Fibroblast of mammary gland (primary cell): ENCODE results near the gene RPTOR.

ENCODE experiments used
- DNase-seq: peaks from one replicate; pipeline ENCODE4 v3.0.0-alpha.2; 2010; ENCODE audit warnings: low read depth
- H3K4me3 ChIP-seq: 2 replicates; pipeline ENCODE4 v1.5.1; 2011; ENCODE audit warnings: low read depth, mild to moderate bottlenecking, low read length, moderate library complexity; ENCODE audit not compliant: control insufficient read depth
- TF ChIP-seq, protein P1 (sequence below): conservative IDR thresholded peaks from 2 replicates; pipeline ENCODE4 v1.5.1; 2011; ENCODE audit warnings: low read depth, low read length, inconsistent platforms; ENCODE audit not compliant: control insufficient read depth, insufficient read depth

Gene RPTOR

DNA sequence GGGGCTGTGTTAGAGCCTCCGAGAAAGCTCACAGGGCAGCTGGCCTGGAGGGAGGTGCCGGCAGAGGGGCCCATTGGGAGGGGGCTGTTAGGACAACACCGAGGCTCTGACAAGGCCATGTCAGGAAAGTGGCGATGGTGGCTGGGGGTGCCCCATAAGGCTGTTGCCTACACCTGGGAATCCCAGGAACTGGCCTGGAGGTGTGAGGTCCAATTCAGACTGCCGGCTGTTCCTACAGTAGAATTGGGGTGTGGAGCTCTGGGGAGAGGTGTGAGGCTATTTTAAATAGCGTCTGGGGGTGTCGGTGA, 292.0 kb downstream of the RPTOR start:
- TF ChIP-seq, protein P1, sequence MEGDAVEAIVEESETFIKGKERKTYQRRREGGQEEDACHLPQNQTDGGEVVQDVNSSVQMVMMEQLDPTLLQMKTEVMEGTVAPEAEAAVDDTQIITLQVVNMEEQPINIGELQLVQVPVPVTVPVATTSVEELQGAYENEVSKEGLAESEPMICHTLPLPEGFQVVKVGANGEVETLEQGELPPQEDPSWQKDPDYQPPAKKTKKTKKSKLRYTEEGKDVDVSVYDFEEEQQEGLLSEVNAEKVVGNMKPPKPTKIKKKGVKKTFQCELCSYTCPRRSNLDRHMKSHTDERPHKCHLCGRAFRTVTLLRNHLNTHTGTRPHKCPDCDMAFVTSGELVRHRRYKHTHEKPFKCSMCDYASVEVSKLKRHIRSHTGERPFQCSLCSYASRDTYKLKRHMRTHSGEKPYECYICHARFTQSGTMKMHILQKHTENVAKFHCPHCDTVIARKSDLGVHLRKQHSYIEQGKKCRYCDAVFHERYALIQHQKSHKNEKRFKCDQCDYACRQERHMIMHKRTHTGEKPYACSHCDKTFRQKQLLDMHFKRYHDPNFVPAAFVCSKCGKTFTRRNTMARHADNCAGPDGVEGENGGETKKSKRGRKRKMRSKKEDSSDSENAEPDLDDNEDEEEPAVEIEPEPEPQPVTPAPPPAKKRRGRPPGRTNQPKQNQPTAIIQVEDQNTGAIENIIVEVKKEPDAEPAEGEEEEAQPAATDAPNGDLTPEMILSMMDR: no peak
- DNase-seq: no peak

DNA sequence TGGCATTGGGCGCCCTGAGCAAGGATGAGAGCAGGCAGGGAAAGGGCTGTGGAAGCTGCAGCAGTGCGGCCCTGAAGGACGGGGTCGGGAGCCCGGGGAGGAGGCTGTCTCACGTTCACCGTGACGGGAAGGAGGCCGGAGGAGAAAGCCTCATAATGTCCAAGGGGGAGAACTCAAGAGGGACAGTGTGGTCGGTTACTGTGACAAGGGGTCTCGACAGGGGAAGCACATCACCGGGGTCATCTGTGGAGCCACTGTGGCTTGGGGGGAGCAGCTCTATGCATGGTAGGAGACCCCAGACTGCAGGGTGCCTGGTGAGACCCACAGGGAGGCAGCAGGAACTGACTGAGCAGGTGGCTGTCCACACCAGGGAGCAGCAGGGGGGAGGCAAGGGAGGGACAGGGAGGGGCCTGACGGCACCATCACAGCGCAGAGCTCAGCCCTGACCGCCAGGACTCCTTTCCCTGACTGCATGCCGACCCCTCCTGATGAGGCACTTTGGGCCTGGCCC, 292.4 kb downstream of the RPTOR start:
- DNase-seq: no peak
- TF ChIP-seq, protein P1: no peak
- H3K4me3 ChIP-seq: no peak overlapping the region

More for the DNA sequence above, 292.0 kb downstream of the RPTOR start:
- no peak overlapping the region for H3K4me3 ChIP-seq

DNA sequence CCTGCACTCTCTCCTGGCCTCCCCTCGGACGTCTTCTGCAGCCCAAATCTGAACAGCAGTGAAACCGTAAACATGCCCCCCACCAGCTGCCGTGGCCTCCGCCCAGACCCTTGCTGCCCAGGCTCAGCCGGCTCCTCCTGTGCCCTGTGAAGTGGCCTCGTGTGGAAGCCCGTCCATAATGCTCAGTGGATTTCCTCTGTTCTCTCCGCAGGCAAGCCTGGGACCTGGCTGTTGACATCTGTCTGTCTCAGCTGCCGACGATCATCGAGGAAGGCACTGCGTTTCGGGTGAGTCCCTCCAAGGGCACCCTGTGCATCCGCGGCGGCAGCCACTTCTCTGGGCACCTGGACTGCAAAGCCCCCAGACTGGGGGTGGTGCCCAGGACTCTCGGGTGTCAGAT, 293.1 kb downstream of the RPTOR start:
- no peak overlapping the region for H3K4me3 ChIP-seq
- TF ChIP-seq, protein P1: no peak
- DNase-seq: no peak

DNA sequence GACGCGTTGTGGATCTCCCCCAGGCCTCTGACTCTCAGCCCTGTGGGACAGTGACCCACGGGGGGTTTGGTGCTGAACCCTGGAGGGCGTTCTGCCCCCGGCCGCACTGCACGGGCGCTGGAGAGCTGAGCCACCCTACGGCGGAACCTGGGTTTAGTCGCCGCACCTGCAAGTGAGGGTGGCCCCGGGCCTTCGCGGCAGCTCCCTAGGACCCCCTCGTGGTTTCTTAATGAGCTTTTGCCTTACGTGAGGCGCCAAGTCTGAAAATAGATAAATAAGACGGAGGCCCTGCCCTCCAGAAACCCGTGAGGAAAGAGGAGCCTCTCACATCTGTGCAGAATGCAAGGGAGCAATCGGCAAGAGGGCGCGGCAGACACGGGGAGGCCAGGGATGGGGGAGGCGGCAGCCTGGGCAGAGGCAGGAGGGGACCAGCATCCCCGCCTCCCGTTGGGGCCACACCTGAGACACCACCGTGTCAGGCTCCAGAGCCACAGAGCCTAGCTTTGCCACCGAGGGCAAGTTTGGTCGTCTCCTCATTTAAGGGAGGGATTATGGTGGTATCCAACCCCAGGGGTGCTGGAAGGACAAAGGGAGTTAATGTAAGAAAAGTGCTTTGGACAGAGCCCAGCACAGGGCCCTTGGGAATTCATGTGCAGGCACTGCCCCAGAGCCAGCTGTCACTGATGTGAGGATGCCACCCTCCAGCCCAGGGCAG, 293.8 kb downstream of the RPTOR start:
- TF ChIP-seq, protein P1: no peak
- H3K4me3 ChIP-seq: no peak overlapping the region
- DNase-seq: no peak

DNA sequence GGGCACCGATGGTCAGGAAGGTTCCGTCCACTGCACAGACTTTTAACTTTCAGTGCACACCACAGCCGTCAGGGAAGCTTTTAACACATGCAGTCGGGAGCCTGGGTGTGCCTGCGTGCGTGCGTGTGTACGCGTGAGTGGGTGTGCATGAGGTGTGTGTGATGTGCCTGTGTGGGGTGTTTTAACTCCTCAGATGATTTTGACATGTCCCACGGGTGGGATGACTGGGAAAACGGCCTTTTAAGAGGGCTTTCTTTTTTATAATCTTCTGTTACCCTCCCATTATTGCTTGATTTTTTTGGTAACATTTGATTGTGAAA, 294.3 kb downstream of the RPTOR start:
- H3K4me3 ChIP-seq: no peak overlapping the region
- TF ChIP-seq, protein P1: no peak
- DNase-seq: no peak

DNA sequence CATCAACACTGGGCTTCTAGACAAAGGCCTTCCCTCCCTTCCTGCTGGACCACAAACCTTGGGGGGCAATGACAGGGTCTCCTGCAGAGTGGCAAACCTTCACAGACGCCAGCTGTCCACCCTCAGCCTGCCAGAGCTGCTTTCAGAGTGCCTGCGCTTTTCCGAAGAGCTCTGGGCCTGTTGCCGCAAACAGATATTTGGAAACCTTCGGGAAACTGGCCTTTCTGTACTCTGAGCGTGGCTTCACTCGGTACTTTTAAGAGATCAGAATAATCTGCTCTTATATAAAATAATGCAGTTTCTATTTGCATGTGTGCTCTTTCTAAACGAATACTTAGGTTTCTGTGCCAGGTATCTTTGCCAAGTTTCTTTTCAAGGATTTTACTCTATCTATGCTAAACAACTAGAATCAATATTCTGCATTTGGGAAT, 294.9 kb downstream of the RPTOR start:
- TF ChIP-seq, protein P1: no peak
- DNase-seq: no peak
- H3K4me3 ChIP-seq: no peak overlapping the region

DNA sequence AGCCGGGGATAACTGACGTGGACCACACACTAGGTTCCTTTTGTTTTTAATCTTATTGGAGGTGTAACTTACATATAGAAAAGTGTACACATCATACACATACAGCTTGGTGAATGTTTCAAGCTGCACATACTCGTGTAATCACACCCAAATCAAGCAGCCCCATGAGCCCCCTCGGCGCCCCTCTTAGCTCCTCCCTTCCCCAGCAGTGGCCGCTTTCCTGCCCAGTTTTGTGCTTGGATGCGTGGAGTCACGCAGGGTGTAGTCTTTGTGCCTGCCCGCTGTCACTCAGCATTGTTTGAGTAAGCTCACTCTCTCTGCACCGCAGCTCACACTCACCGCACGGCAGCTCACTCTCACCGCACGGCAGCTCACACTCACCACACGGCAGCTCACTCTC, 295.3 kb downstream of the RPTOR start:
- TF ChIP-seq, protein P1: no peak
- H3K4me3 ChIP-seq: no peak overlapping the region
- DNase-seq: no peak
